ENCODE data around the gene AP3S2. TPM values are rescaled to one million over a fixed set of nuclear protein-coding genes. Genes with fewer than 3 reads are reported as not detected.
"Not testable (repeated sequence)": the region's sequence is repeated elsewhere in the genome, so short reads cannot be mapped to it uniquely, and the experiment has no call there.

Gene AP3S2
- total RNA-seq, 1 experiment from 2014 or later, result 35.7 TPM

DNA sequence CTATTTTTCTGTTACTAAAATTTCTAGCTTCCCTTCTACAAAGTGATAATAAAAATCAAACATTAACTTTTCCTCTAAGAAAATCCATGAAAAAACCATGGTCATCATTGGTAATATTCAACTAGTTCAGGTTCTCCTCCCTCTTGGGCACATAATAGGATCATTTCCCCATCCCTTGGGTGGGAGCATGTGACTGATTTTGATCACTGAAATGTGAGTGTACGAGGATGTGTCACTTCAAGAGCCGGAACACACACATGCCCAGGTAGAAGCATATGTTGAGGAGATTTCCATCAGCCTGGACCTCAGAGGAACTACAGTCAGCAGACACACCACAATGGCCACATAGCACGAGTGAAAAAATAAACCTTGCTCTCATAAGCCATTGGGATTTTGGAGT lies 36.1 kb downstream of the AP3S2 start (continued):
- TF ChIP-seq ETV6 (CRISPR knock-in tag; IDR thresholded peaks at IDR 0.05), result no peak

DNA sequence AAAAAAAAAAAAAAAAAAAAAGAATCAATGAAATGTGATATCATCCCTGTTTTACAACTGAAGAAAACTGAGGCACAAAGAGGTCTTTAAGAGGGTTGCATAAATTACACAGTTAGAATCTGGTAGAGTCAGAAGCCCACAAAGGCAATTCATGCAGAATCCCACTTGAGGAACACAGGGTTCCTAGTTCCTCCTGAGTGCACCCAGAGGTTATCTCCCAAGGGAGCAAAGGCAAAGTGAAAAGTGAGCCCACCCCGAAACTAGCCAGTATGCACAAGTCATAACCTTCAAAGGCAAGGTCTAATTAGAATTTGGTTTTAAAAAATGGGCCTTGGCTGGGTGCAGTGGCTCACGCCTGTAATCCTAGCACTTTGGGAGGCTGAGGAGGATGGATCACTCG lies 37.8 kb downstream of the AP3S2 start:
- no peak overlapping the region for H3K27ac Mint-ChIP-seq

DNA sequence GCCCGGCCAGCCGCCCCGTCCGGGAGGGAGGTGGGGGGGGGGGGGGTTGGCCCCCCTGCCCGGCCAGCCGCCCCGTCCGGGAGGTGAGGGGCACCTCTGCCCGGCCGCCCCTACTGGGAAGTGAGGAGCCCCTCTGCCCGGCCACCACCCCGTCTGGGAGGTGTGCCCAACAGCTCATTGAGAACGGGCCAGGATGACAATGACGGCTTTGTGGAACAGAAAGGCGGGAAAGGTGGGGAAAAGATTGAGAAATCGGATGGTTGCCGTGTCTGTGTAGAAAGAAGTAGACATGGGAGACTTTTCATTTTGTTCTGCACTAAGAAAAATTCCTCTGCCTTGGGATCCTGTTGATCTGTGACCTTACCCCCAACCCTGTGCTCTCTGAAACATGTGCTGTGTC lies 38.9 kb downstream of the AP3S2 start:
- CTCF ChIA-PET, ATAC-seq: not testable (repeated sequence)

More for the DNA sequence above, 37.8 kb downstream of the AP3S2 start:
- DNase-seq (ENCODE audit: low spot score), result no peak
- Mint-ChIP-seq H3K4me3 (no peak overlapping the region), H3K27me3 (ENCODE audit: low read depth) (no peaks in the 10 kb centered on the region; the same call in 1 of the 2 replicates), H3K9me3 (peaks cover 6% of the 10 kb centered on the region; the same call in 1 of the 2 replicates), H3K4me1 (no peaks in the 10 kb centered on the region), H3K36me3 (peaks cover 40% of the 10 kb centered on the region)
- POLR2A ChIA-PET, result no interaction called here
- CTCF ChIA-PET, result no interaction called here
- no peak for TF ChIP-seq ZNF121 (CRISPR knock-in tag; IDR thresholded peaks at IDR 0.05)
- no peak for TF ChIP-seq IRF2 (CRISPR knock-in tag; IDR thresholded peaks at IDR 0.05; ENCODE audit: borderline replicate concordance, low read depth)
- TF ChIP-seq SOX15 (CRISPR knock-in tag; IDR thresholded peaks at IDR 0.05), result no peak
- TF ChIP-seq ERG (CRISPR knock-in tag; IDR thresholded peaks at IDR 0.05), result no peak
- TF ChIP-seq NFATC4 (CRISPR knock-in tag; IDR thresholded peaks at IDR 0.05), result no peak
- no peak for TF ChIP-seq RELA (CRISPR knock-in tag; IDR thresholded peaks at IDR 0.05; ENCODE audit: borderline replicate concordance)
- no peak for TF ChIP-seq ETV6 (CRISPR knock-in tag; IDR thresholded peaks at IDR 0.05)
- TF ChIP-seq PREB (CRISPR knock-in tag; IDR thresholded peaks at IDR 0.05; ENCODE audit: borderline replicate concordance), result no peak
- TF ChIP-seq SMAD4 (CRISPR knock-in tag; IDR thresholded peaks at IDR 0.05), result no peak
- no peak for TF ChIP-seq ZNF263 (CRISPR knock-in tag; IDR thresholded peaks at IDR 0.05; ENCODE audit: low read depth)
- TF ChIP-seq, protein P1, sequence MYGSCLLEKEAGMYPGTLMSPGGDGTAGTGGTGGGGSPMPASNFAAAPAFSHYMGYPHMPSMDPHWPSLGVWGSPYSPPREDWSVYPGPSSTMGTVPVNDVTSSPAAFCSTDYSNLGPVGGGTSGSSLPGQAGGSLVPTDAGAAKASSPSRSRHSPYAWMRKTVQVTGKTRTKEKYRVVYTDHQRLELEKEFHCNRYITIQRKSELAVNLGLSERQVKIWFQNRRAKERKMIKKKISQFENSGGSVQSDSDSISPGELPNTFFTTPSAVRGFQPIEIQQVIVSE (CRISPR knock-in tag; IDR thresholded peaks at IDR 0.05; ENCODE audit: borderline replicate concordance), result no peak
- TF ChIP-seq, protein P2, sequence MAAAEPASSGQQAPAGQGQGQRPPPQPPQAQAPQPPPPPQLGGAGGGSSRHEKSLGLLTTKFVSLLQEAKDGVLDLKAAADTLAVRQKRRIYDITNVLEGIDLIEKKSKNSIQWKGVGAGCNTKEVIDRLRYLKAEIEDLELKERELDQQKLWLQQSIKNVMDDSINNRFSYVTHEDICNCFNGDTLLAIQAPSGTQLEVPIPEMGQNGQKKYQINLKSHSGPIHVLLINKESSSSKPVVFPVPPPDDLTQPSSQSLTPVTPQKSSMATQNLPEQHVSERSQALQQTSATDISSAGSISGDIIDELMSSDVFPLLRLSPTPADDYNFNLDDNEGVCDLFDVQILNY (CRISPR knock-in tag; IDR thresholded peaks at IDR 0.05), result no peak
- TF ChIP-seq FOXK1 (CRISPR knock-in tag; IDR thresholded peaks at IDR 0.05), result no peak
- no peak for TF ChIP-seq TEAD1 (CRISPR knock-in tag; IDR thresholded peaks at IDR 0.05)
- no peak for TF ChIP-seq ZBTB21 (CRISPR knock-in tag; IDR thresholded peaks at IDR 0.05; ENCODE audit: borderline replicate concordance)
- TF ChIP-seq, protein P3, sequence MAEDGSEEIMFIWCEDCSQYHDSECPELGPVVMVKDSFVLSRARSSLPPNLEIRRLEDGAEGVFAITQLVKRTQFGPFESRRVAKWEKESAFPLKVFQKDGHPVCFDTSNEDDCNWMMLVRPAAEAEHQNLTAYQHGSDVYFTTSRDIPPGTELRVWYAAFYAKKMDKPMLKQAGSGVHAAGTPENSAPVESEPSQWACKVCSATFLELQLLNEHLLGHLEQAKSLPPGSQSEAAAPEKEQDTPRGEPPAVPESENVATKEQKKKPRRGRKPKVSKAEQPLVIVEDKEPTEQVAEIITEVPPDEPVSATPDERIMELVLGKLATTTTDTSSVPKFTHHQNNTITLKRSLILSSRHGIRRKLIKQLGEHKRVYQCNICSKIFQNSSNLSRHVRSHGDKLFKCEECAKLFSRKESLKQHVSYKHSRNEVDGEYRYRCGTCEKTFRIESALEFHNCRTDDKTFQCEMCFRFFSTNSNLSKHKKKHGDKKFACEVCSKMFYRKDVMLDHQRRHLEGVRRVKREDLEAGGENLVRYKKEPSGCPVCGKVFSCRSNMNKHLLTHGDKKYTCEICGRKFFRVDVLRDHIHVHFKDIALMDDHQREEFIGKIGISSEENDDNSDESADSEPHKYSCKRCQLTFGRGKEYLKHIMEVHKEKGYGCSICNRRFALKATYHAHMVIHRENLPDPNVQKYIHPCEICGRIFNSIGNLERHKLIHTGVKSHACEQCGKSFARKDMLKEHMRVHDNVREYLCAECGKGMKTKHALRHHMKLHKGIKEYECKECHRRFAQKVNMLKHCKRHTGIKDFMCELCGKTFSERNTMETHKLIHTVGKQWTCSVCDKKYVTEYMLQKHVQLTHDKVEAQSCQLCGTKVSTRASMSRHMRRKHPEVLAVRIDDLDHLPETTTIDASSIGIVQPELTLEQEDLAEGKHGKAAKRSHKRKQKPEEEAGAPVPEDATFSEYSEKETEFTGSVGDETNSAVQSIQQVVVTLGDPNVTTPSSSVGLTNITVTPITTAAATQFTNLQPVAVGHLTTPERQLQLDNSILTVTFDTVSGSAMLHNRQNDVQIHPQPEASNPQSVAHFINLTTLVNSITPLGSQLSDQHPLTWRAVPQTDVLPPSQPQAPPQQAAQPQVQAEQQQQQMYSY (CRISPR knock-in tag; IDR thresholded peaks at IDR 0.05), result no peak
- TF ChIP-seq CREB1 (CRISPR knock-in tag; IDR thresholded peaks at IDR 0.05), result no peak
- TF ChIP-seq FOXP1 (CRISPR knock-in tag; IDR thresholded peaks at IDR 0.05; ENCODE audit: borderline replicate concordance), result no peak
- TF ChIP-seq ZNF532 (CRISPR knock-in tag; IDR thresholded peaks at IDR 0.05; ENCODE audit: borderline replicate concordance), result no peak
- ATAC-seq, result no peak

More for the DNA sequence above, 38.9 kb downstream of the AP3S2 start:
- H3K36me3 Mint-ChIP-seq, result peaks cover 43% of the 10 kb centered on the region
- H3K4me3 Mint-ChIP-seq; POLR2A ChIA-PET; H3K27me3 Mint-ChIP-seq (ENCODE audit: low read depth); H3K27ac Mint-ChIP-seq; DNase-seq (ENCODE audit: low spot score); H3K9me3 Mint-ChIP-seq; H3K4me1 Mint-ChIP-seq: not testable (repeated sequence)
